DMS153 (cell line): ENCODE results near the gene SLC5A5.
"Not testable (repeated sequence)": the region's sequence is repeated elsewhere in the genome, so short reads cannot be mapped to it uniquely, and the experiment has no call there.

Experiments
- DNase-seq: peaks from one replicate; lab custom pipeline; 2025; lab: John Stamatoyannopoulos, UW

Gene SLC5A5

GRCh38 chr19:17871032-17871877, 490 bp upstream of the SLC5A5 start:
- no peak for DNase-seq

DNA sequence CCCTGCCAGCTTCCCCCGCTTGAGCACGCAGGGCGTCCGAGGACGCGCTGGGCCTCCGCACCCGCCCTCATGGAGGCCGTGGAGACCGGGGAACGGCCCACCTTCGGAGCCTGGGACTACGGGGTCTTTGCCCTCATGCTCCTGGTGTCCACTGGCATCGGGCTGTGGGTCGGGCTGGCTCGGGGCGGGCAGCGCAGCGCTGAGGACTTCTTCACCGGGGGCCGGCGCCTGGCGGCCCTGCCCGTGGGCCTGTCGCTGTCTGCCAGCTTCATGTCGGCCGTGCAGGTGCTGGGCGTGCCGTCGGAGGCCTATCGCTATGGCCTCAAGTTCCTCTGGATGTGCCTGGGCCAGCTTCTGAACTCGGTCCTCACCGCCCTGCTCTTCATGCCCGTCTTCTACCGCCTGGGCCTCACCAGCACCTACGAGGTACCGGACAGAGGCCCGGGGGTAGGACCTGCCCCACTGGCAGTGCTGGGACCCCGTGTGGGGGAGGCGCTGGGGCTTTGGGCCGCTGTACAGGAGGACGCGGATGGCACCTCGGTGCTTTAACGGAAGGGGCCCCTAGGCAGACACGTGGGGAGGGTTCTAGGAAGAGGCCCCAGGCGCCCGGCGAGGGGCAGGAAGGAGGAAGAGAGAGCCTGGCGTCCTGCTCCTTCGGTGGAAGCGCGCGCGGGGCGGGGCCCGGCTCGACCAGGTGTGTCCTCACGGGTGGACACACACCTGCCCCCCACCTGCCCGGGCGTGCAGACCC, 681 bp downstream of the SLC5A5 start:
- DNase-seq, result no peak

GRCh38 chr19:17873786-17874757, 2.3 kb downstream of the SLC5A5 start:
- DNase-seq, result no peak

DNA sequence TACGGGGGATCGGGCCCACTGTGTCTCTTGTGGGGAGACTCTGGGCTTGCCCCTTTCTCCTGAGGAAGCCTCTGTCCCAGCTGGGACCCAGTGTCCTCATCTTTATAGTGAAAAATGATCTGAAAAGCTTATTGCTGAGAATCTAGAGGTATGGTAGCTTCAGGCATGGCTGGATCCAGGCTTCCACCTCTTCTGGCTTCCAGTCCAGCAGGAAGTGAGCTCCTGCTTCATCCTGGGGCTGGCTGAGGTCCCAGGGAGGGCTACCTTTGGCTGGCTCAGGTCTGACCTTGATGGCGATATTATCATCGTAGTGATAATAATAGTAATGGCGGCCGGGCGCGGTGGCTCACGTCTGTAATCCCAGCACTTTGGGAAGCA, 3.0 kb downstream of the SLC5A5 start:
- DNase-seq, result no peak

DNA sequence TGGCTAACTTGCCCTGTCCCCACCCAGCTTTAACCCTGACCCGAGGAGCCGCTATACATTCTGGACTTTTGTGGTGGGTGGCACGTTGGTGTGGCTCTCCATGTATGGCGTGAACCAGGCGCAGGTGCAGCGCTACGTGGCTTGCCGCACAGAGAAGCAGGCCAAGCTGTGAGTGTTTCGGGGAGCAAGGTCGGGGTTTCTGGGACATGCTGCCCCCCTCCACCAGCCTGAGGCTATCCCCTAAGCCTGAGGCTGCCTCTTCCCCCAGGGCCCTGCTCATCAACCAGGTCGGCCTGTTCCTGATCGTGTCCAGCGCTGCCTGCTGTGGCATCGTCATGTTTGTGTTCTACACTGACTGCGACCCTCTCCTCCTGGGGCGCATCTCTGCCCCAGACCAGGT, 6.0 kb downstream of the SLC5A5 start:
- no peak for DNase-seq

DNA sequence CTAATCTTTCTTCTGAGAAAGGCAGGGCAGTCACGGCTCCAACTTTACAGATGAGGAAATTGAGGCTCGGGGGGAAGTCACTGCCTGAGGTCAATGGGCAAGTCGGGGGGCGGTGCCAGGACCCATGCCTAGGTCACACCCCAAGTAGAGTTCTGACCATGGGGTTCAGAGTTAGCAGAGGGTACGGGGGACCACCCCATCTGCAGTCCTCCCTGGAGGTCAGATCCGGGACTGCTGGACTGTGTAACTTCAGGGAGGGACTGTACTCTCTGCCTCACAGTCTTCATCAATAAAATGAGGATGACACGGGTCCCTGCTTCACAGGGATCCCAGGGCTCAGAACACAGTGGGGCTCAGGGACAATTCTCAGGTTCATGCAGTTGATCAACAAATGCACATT, 7.7 kb downstream of the SLC5A5 start:
- no peak for DNase-seq

- no peak for DNase-seq
Observed at GRCh38 chr19:17881701-17882100, 10.0 kb downstream of the SLC5A5 start.

- no peak for DNase-seq
Observed at GRCh38 chr19:17883627-17884410, 12.1 kb downstream of the SLC5A5 start.

GRCh38 chr19:17886515-17886914, 14.8 kb downstream of the SLC5A5 start:
- DNase-seq, result no peak

DNA sequence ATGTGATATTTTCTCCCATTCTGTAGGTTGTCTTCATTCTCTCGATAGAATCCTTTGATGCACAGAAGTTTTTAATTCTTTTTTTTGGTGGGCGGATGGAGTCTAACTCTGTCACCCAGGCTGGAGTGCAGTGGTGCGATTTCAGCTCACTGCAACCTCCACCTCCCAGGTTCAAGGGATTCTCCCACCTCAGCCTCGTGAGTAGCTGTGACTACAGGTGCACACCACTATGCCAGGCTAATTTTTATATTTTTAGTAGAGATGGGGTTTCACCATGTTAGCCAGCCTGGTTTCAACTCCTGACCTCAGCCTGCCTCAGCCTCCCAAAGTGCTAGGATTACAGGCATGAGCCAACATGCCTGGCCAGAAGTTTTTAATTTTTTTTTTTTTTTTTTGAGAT, 15.5 kb downstream of the SLC5A5 start:
- not testable (repeated sequence) for DNase-seq

DNA sequence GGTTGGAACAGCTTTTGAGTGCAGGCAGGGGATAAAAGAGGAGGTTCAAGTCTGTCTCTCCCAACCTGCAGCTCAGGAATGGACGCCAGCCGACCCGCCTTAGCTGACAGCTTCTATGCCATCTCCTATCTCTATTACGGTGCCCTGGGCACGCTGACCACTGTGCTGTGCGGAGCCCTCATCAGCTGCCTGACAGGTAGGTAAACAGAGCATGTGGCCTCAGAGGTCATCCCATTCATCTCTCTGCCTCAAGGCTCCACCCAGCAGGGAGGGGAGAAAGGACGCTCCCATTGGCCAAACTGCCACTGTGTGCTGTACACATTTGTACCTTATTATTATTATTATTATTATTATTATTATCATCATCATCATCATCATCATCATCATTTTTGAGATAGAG, 16.5 kb downstream of the SLC5A5 start:
- DNase-seq, result no peak

DNA sequence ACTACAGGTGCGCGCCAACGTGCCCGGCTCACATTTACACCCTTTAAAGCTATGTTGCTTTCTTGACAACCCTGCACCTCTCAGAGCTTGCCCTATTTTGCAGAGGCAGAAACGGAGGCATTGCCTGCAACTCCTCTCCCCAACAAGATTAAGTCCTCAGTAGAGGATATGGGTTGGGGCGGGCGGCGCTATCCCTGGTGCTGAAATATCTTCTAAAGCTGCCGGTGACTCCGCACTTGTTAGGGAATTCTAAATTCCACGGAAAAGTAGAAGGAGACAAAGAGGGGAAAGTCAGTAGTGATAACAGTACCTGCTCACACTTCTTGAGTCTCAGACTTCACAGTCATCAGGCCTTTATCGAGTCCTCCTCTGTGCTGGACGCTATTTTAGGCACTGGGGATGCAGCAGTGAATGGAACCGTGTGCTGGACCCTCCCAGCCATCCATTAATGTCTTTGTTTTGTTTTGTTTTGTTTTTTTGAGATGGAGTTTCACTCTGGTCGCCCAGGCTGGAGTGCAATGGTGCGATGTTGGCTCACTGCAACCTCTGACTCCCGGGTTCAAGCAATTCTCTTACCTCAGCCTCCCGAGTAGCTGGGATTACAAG, 18.0 kb downstream of the SLC5A5 start:
- no peak for DNase-seq

GRCh38 chr19:17893766-17894165, 22.0 kb downstream of the SLC5A5 start:
- DNase-seq, result no peak

- no peak for DNase-seq
Observed at GRCh38 chr19:17902701-17903100, 31.0 kb downstream of the SLC5A5 start.

GRCh38 chr19:17908244-17908643, 36.5 kb downstream of the SLC5A5 start:
- DNase-seq, result no peak

DNA sequence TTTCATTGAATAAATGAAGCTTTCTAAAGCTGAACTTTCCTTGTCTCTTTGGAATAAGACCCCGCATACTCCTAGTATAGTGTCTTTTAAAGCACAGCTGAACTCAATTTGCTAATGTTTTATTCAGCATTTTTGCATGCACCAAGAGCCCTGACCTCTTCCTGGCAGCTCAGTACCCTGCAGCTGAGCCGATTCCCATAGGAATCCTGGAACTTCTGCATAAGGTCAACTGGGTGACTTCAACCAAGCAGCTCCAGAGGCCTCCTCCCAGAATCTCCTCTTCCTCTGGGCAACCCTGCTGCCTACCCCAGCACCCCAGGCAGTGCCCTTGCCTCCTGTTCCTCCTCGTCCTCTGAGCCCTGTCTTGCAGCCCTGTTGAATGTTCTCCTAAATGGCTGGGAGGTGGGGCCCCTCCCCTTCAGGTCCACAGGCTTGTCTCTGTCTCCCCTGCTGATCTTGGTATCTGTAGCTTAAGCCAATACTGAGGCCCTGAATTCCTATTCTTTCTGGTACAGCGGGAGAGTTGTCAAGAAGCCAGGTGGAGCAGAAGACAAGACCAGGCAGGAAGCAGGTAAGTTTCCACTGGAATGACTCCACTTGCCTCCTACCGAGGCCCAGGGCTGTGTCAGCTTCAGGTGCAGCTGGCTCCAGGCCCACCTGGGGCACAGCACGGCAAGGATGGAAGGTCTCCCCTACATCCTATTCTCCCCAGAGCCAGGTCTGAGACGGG, 37.4 kb downstream of the SLC5A5 start:
- DNase-seq, result no peak

GRCh38 chr19:17910791-17911360, 39.1 kb downstream of the SLC5A5 start:
- DNase-seq, result no peak

DNA sequence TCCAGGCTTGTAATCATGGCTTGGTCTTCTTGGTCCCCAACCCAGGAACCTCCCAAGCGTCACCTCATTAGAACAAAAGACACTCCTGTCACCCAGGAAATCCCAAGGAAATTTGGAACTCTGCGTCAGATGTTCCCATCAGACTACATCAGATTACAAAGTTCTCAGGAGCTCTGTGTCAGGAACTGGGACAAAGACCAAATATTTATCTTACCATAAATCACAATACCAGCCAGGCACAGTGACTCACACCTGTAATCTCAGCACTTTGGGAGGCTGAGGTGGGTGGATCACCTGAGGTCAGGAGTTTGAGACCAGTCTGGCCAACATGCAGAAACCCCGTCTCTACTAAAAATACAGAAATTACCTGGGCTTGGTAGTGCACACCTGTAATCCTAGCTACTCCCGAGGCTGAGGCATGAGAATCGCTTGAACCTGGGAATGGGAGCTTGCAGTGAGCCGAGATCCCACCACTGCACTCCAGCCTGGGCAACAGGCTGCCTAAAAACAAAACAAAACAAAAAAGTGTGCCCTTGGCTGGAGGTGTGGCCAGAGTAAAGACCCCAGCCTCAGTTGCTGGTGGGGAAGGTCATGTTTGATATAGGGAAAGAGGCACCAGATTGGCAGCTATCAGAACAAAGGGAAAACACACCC, 44.3 kb downstream of the SLC5A5 start:
- DNase-seq, result peak; percentile 43

- DNase-seq, result not testable (repeated sequence)
Observed at GRCh38 chr19:17918151-17918550, 46.4 kb downstream of the SLC5A5 start.
